K562 (cell line): Measurements from ENCODE around the gene SLA2. TPM values are rescaled to one million over a fixed set of nuclear protein-coding genes. Genes with fewer than 3 reads are reported as not detected.

Experiments
- ATAC-seq: fragments of 200-7000 bp; cut with Tn5 transposase; 3 replicates; pipeline ENCODE4 v1.9.1; 2020; ENCODE audit warnings: moderate library complexity
- BruUV-seq: library from RNA; stranded (reverse); fragments of 400-500 nt; replicated peaks from 2 replicates; lab custom pipeline; 2021; lab: Mats Ljungman, UMichigan
- CTCF ChIA-PET: fragments of 300-600 bp; formaldehyde crosslinking; extraction: SDS; loops from one replicate; lab custom pipeline; 2021; ENCODE audit warnings: low intra/inter-chr PET ratio; lab: Yijun Ruan, JAX
- POLR2A ChIA-PET: fragments of 300-600, 350-650 bp; sonication (Branson Sonifier 250); formaldehyde crosslinking; extraction: SDS; loops from one replicate; lab custom pipeline; 2021; ENCODE audit warnings: antibody characterized with exemption, inconsistent platforms; lab: Yijun Ruan, JAX
- DNase-seq, 4 experiments: peaks; one replicate each; pipeline versions ENCODE4 v3.0.0 to v3.0.0-alpha.2; 2011 to 2018; ENCODE audit warnings: low spot score in 3 of 4, mixed read lengths in 3 of 4; ENCODE audit errors: extremely low read depth in 1 of 4
- FAIRE-seq: peaks from 2 replicates; lab custom pipeline; 2011; peaks lifted over from hg19 to GRCh38; lab: Jason Lieb, UNC
- H2AFZ ChIP-seq: 2 replicates; pipeline ENCODE4 v1.6.0; 2011; ENCODE audit warnings: low read depth, low read length, control low read depth, inconsistent platforms
- H3K27ac ChIP-seq: fragments of 200-600 bp; 3 replicates; pipeline ENCODE4 v1.8.0; 2011; ENCODE audit warnings: low read depth, mild to moderate bottlenecking, control low read depth, inconsistent platforms, low read length, moderate library complexity, mixed read lengths; ENCODE audit errors: extremely low read depth
- H3K27me3 ChIP-seq, 2 experiments: fragments of 300-600 bp in 1 of 2; 2 replicates in 1 of 2; 3 replicates in 1 of 2; pipeline versions ENCODE4 v1.6.0 to v1.8.0; 2011; ENCODE audit warnings: inconsistent platforms in 2 of 2, low read length in 2 of 2, mild to moderate bottlenecking in 1 of 2, mixed read lengths in 1 of 2, moderate library complexity in 1 of 2; ENCODE audit not compliant: control insufficient read depth in 2 of 2, insufficient read depth in 2 of 2
- H3K36me3 ChIP-seq: fragments of 300-600 bp; 3 replicates; pipeline ENCODE4 v1.8.0; 2011; ENCODE audit warnings: mild to moderate bottlenecking, low read length, inconsistent platforms; ENCODE audit not compliant: control insufficient read depth, insufficient read depth
- H3K4me1 ChIP-seq, 2 experiments: fragments of 200-600 bp in 1 of 2; replicated peaks in 1 of 2; 2 replicates in 1 of 2; 3 replicates in 1 of 2; pipeline versions ENCODE4 v1.5.1 to v1.8.0; 2011; ENCODE audit warnings: inconsistent platforms in 2 of 2, low read length in 2 of 2, mild to moderate bottlenecking in 1 of 2, mixed read lengths in 1 of 2, moderate library complexity in 1 of 2; ENCODE audit not compliant: control insufficient read depth in 2 of 2, insufficient read depth in 2 of 2
- H3K4me2 ChIP-seq: 2 replicates; pipeline ENCODE4 v1.6.1; 2011; ENCODE audit warnings: low read length, control low read depth, inconsistent platforms, mixed read lengths; ENCODE audit not compliant: insufficient read depth
- H3K4me3 ChIP-seq: fragments of 200-600 bp; sonication (generic), shearing (Covaris generic); 2 replicates; pipeline ENCODE4 v1.5.1; 2016; ENCODE audit warnings: control low read depth, inconsistent platforms
- H3K79me2 ChIP-seq: fragments of 200-600 bp; 3 replicates; pipeline ENCODE4 v1.8.0; 2011; ENCODE audit warnings: low read length, inconsistent platforms; ENCODE audit not compliant: control insufficient read depth, insufficient read depth
- H3K9ac ChIP-seq, 2 experiments: 2 replicates each; pipeline versions ENCODE4 v1.6.0 to v1.6.1; 2011; ENCODE audit warnings: low read depth in 2 of 2, low read length in 2 of 2, control low read depth in 1 of 2, inconsistent platforms in 1 of 2, mild to moderate bottlenecking in 1 of 2, mixed read lengths in 1 of 2; ENCODE audit not compliant: insufficient read depth in 1 of 2
- H3K9me1 ChIP-seq: one replicate; pipeline ENCODE4 v1.6.0; 2011; ENCODE audit warnings: inconsistent platforms, mild to moderate bottlenecking, low read length, moderate library complexity; ENCODE audit not compliant: control insufficient read depth, insufficient read depth
- H3K9me3 ChIP-seq: replicated peaks from 2 replicates; pipeline ENCODE4 v1.5.1; 2011; ENCODE audit warnings: low read depth, low read length, inconsistent platforms; ENCODE audit not compliant: control insufficient read depth, insufficient read depth
- H4K20me1 ChIP-seq: replicated peaks from 2 replicates; pipeline ENCODE4 v1.6.1; 2011; ENCODE audit warnings: low read length, inconsistent platforms, mixed read lengths; ENCODE audit not compliant: control insufficient read depth, insufficient read depth
- ARID1B ChIP-seq: fragments of 450-650 bp; IDR thresholded peaks from 2 replicates; pipeline ENCODE4 v1.6.1; 2016; ENCODE audit warnings: antibody characterized with exemption, mild to moderate bottlenecking, inconsistent platforms
- BCL6 ChIP-seq: fragments of 250-450 bp; sonication (Bioruptor Pico); IDR thresholded peaks from 2 replicates; pipeline ENCODE4 v1.4.0; 2020
- CCNT2 ChIP-seq: IDR thresholded peaks from 2 replicates; pipeline ENCODE4 v1.6.1; 2011; ENCODE audit warnings: borderline replicate concordance, low read depth, mild to moderate bottlenecking, moderate library complexity, mixed read lengths, low read length; ENCODE audit not compliant: insufficient read length; ENCODE audit errors: extremely low read depth
- FOSL1 ChIP-seq: fragments of 200-800 bp; sonication (Bioruptor generic); conservative IDR thresholded peaks from 2 replicates; pipeline ENCODE4 v1.6.1; 2016; ENCODE audit warnings: missing genetic modification characterization, missing compliant biosample characterization
- HNRNPLL ChIP-seq: fragments of 200-400 bp; formaldehyde crosslinking; IDR thresholded peaks from 2 replicates; pipeline ENCODE4 v1.6.1; 2017; ENCODE audit warnings: low read length, low read depth, mild to moderate bottlenecking; ENCODE audit not compliant: poor library complexity, severe bottlenecking
- JUND ChIP-seq, 2 experiments: IDR thresholded peaks; 2 replicates in 1 of 2; 3 replicates in 1 of 2; pipeline ENCODE4 v1.6.1; 2011; ENCODE audit warnings: borderline replicate concordance in 2 of 2, low read depth in 2 of 2, low read length in 2 of 2, improper control_type of control experiment in 1 of 2, missing biosample characterization in 1 of 2, missing genetic modification characterization in 1 of 2, missing genetic modification reagents in 1 of 2
- MEIS2 ChIP-seq: fragments of 450-650 bp; IDR thresholded peaks from 2 replicates; pipeline ENCODE4 v1.6.1; 2014; ENCODE audit warnings: mild to moderate bottlenecking; ENCODE audit not compliant: partially characterized antibody
- NCOR1 ChIP-seq: fragments of 450-650 bp; IDR thresholded peaks from 2 replicates; pipeline ENCODE4 v1.6.1; 2016; ENCODE audit warnings: mild to moderate bottlenecking, moderate library complexity
- PHB ChIP-seq: fragments of 250-450 bp; sonication (Bioruptor Pico); IDR thresholded peaks from 2 replicates; pipeline ENCODE4 v1.5.0; 2021
- RBM15 ChIP-seq: fragments of 200-400 bp; formaldehyde crosslinking; IDR thresholded peaks from 2 replicates; pipeline ENCODE4 v1.6.1; 2018; ENCODE audit warnings: mild to moderate bottlenecking, low read length, moderate library complexity; ENCODE audit not compliant: insufficient read depth
- SMAD1 ChIP-seq: fragments of 150-350 bp; IDR thresholded peaks from 2 replicates; pipeline ENCODE4 v1.6.1; 2014; ENCODE audit warnings: low read length, low read depth; ENCODE audit not compliant: partially characterized antibody
- SMARCA4 ChIP-seq: fragments of 450-650 bp; IDR thresholded peaks from 2 replicates; pipeline ENCODE4 v1.6.1; 2016
- SMARCE1 ChIP-seq: fragments of 450-650 bp; IDR thresholded peaks from 2 replicates; pipeline ENCODE4 v1.7.1; 2016; ENCODE audit warnings: mild to moderate bottlenecking
- SRSF7 ChIP-seq: fragments of 200-400 bp; formaldehyde crosslinking; optimal IDR thresholded peaks from 2 replicates; pipeline ENCODE3; 2017; ENCODE audit warnings: mild to moderate bottlenecking, low read depth, low read length
- STAG1 ChIP-seq: sonication (generic); formaldehyde crosslinking; IDR thresholded peaks from 2 replicates; pipeline ENCODE4 v1.5.0; 2020; ENCODE audit warnings: missing genetic modification reagents, borderline replicate concordance
- ZBTB1 ChIP-seq: sonication (generic); formaldehyde crosslinking; IDR thresholded peaks from 2 replicates; pipeline ENCODE4 v1.8.1; 2023; ENCODE audit warnings: missing genetic modification reagents, low read depth, mild to moderate bottlenecking, borderline replicate concordance
- WGBS: fragments of 100-300 bp; shearing (Covaris generic); methylation state at CpG from one replicate; pipeline ENCODE4 v1.1.6; 2016; ENCODE audit warnings: low coverage, mixed read lengths; ENCODE audit not compliant: insufficient coverage; ENCODE audit errors: missing lambda C conversion rate; 5-methylcytosine and 5-hydroxymethylcytosine counted together
- in situ Hi-C: fragments of 300-500 bp; cut with MboI; formaldehyde crosslinking; loops from 4 replicates; pipeline ENCODE4 v1.15.0; 2018; ENCODE audit warnings: inconsistent platforms, mixed read lengths
- intact Hi-C: fragments of 100-400 bp; cut with micrococcal nuclease; formaldehyde crosslinking; loops from 2 replicates; pipeline ENCODE4 v1.14.2; 2022
- polyA plus RNA-seq, 8 experiments: library from polyadenylated mRNA; depleted of rRNA in 4 of 8; stranded (reverse) in 5 of 8; unstranded in 3 of 8; fragments of >200 nt; fragmentation: Nextera tagmentation in 2 of 8; fragmentation: Illumina TruSeq in 1 of 8; extraction: Ambion mirVana in 2 of 8; extraction: Trizol in 1 of 8; gene quantifications; 2 replicates each; pipeline versions ENCODE4 v1.2.1 to v1.2.3, GENCODE V29; 2011 to 2014; ENCODE audit warnings: inconsistent platforms in 1 of 8, missing spikeins in 1 of 8
- total RNA-seq, 7 experiments: library from RNA; depleted of rRNA in 6 of 7; stranded (reverse); fragments of >200 nt in 6 of 7; fragmentation: Illumina TruSeq in 2 of 7; extraction: Trizol in 2 of 7; gene quantifications; 2 replicates each; pipeline versions ENCODE4 v1.2.1 to v1.2.3, GENCODE V29; 2011 to 2021; ENCODE audit warnings: low replicate concordance in 1 of 7
- TF ChIP-seq, protein P1 (sequence below): sonication (generic); formaldehyde crosslinking; IDR thresholded peaks from 2 replicates; pipeline ENCODE4 v1.8.0; 2022; ENCODE audit warnings: mild to moderate bottlenecking, missing genetic modification reagents
- TF ChIP-seq, protein P2 (sequence below), 2 experiments: IDR thresholded peaks in 1 of 2; conservative IDR thresholded peaks in 1 of 2; 2 replicates each; pipeline ENCODE4 v1.6.1; 2016; ENCODE audit warnings: low read depth in 2 of 2, mild to moderate bottlenecking in 1 of 2, missing compliant biosample characterization in 1 of 2, missing genetic modification characterization in 1 of 2, moderate library complexity in 1 of 2

SLA2 gene
- total and polyA plus RNA-seq, 9 of the 15 experiments (the other 6 are each of a cell fraction or from before 2014, with no cell fraction given): 0.07 TPM; not detected in 7

DNA sequence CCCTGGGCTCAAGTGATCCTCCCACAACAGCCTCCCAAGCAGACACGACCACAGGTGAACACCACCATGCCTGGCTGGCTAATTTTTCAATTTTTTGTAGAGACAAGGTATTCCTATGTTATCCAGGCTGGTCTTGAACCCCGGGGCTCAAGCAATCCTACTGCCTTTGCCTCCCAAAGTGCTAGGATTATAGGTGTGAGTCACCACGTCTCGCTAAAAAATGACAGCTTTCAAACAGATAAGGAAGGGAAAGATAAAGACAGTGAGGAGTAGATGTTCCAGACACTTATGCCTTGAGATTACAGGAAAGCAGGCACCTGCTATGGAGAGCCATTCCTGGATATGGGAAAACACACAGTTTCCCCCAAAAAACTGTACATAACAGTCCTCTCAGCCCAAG is 40.9 kb upstream of the SLA2 start:
- DNase-seq: no peak
- WGBS: 5% methylated on average over 4 of the region's 4 CpGs
- H3K36me3 ChIP-seq: peaks cover 20% of the 10 kb centered on the region
- H2AFZ ChIP-seq: no peak overlapping the region
- H3K4me3 ChIP-seq: no peak overlapping the region
- no peaks in the 10 kb centered on the region for H3K79me2 ChIP-seq
- intact Hi-C loops (no loop called here), in situ Hi-C loops (no loop called here)
- no TSS peak for BruUV-seq
- no peak overlapping the region for H3K27ac ChIP-seq
- no peak for FAIRE-seq
- no peaks in the 10 kb centered on the region for H3K27me3 ChIP-seq
- H3K4me1 ChIP-seq: no peaks in the 10 kb centered on the region; a peak in 1 of 5 replicates
- H3K9ac ChIP-seq: peak overlapping the region in 1 of 2 experiments; percentile 28; a peak in 1 of 4 replicates
- ATAC-seq: no peak
- ChIA-PET POLR2A (interaction anchor here (0.5 kb wide), 1 partner anchor 8 kb away, joined by 3 read pairs; no protein-coding TSS in a partner anchor), CTCF (no interaction called here)
- no peak overlapping the region for H3K4me2 ChIP-seq
- H4K20me1 ChIP-seq: no peaks in the 10 kb centered on the region
- no peaks in the 10 kb centered on the region for H3K9me1 ChIP-seq
- H3K9me3 ChIP-seq: no peaks in the 10 kb centered on the region
- TF ChIP-seq NCOR1 (no peak), PHB (CRISPR knock-in tag) (no peak), SRSF7 (no peak), HNRNPLL (no peak), ARID1B (peak; percentile 49; the same call in 1 of the 2 replicates), STAG1 (CRISPR knock-in tag) (no peak), CCNT2 (no peak), BCL6 (CRISPR knock-in tag) (no peak), SMARCE1 (peak; percentile 21; the same call in 1 of the 2 replicates), RBM15 (no peak), JUND (IDR thresholded peaks at IDR 0.05; ENCODE audit: borderline replicate concordance, low read depth, low read length) (peak; percentile 66; the same call in 1 of the 2 replicates), JUND (tag; IDR thresholded peaks at IDR 0.05; ENCODE audit: borderline replicate concordance, low read depth, low read length) (peak; percentile 42; the same call in 1 of the 3 replicates), SMAD1 (no peak), FOSL1 (tag) (peak; percentile 79), MEIS2 (peak; percentile 44), ZBTB1 (CRISPR knock-in tag) (no peak), SMARCA4 (0 out of 2 replicates have a peak, but pooled peaks have one; percentile 20)
- TF ChIP-seq, protein P1, sequence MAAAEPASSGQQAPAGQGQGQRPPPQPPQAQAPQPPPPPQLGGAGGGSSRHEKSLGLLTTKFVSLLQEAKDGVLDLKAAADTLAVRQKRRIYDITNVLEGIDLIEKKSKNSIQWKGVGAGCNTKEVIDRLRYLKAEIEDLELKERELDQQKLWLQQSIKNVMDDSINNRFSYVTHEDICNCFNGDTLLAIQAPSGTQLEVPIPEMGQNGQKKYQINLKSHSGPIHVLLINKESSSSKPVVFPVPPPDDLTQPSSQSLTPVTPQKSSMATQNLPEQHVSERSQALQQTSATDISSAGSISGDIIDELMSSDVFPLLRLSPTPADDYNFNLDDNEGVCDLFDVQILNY (CRISPR knock-in tag): no peak
- TF ChIP-seq, protein P2, sequence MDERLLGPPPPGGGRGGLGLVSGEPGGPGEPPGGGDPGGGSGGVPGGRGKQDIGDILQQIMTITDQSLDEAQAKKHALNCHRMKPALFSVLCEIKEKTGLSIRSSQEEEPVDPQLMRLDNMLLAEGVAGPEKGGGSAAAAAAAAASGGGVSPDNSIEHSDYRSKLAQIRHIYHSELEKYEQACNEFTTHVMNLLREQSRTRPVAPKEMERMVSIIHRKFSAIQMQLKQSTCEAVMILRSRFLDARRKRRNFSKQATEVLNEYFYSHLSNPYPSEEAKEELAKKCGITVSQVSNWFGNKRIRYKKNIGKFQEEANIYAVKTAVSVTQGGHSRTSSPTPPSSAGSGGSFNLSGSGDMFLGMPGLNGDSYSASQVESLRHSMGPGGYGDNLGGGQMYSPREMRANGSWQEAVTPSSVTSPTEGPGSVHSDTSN (CRISPR knock-in tag; IDR thresholded peaks at IDR 0.05; ENCODE audit: low read depth): no peak
- TF ChIP-seq, protein P2 (tag; conservative IDR thresholded peaks at IDR 0.05; ENCODE audit: low read depth): no peak
